OCI-M1 (cell line): ENCODE measurements around the gene PIAS1.
"Not testable (repeated sequence)": the region's sequence is repeated elsewhere in the genome, so short reads cannot be mapped to it uniquely, and the experiment has no call there.

ENCODE experiments used
- DNase-seq: peaks from one replicate; lab custom pipeline; 2025; lab: John Stamatoyannopoulos, UW

The PIAS1 gene

DNA sequence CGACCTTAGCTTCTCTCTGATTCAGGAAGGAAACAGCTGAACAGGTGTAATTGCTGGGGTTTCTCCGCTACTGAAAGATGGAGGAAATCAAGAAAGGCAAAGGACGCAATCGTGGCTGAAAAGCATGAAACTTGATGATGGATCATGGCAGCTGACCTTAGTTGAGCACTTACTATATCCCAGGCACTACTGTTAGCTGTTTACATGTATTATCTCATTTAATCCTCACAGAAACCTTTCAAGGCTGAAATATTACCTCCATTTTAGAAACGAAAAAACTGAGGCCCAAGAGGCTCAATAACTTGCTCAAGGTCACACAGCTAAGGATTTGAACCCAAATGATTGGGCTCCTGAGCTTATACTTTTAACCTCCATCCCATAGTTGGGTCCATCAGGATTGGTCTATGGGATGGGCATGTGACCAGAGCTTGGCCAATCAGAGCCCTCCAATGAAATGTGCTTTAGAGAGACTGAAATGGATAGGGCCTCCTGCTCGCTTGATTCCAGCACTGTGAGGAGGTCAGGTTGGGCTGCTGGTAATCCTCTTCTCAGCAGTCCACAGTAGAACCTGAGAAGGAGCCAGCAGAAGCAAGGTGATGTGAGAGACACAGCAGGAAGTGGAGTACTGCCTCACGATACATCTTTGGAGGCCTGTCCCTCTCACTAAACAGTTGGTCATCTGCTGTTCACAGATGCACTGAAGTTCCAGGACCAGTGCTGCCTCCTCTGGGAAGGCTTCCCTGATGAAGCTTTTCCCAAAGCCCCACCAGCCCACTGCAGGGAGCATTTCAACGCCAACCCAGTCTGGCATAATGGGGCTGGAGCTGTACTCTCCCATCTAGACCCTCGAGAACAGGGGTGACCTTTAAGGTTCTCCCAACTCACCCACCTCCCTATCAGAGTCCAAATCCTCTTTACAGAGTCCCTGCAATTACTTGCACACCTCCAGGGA, 165.0 kb downstream of the PIAS1 start:
- DNase-seq, result no peak

DNA sequence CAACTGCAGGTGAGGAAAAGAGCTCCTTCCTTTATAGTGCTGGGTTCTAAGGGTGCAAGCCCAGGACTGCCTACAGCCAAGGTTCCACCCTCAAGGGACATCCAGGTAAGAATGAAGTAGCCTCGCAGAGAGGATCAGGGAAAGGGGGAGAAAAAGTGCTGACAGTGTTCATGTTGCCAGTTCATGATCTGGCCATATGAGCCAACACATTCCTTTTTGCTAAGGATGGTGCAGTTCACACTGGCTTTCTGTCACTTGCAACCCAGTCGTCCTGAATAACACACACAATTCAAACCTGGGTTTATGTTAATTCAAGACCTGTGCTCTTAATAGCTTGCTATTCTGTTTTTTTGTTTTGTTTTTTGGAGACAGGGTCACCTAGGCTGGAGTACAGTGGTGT, 166.4 kb downstream of the PIAS1 start:
- no peak for DNase-seq

DNA sequence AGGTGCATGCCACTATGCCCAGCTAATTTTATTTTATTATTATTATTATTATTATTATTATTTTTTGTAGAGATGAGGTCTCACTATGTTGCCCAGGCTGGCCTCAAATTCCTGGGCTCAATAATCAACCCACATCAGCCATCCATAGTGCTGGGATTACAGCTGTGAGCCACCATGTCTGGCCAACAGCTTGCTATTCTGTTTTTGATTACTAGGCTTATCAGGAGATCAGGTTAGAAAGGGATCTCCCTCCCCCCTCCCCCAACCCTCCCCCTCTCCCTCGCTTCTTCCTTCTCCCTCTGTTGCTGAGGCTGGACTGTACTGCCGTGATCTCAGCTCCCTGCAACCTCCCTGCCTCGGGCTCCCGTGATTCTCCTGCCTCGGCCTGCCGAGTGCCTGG, 166.9 kb downstream of the PIAS1 start:
- no peak for DNase-seq

DNA sequence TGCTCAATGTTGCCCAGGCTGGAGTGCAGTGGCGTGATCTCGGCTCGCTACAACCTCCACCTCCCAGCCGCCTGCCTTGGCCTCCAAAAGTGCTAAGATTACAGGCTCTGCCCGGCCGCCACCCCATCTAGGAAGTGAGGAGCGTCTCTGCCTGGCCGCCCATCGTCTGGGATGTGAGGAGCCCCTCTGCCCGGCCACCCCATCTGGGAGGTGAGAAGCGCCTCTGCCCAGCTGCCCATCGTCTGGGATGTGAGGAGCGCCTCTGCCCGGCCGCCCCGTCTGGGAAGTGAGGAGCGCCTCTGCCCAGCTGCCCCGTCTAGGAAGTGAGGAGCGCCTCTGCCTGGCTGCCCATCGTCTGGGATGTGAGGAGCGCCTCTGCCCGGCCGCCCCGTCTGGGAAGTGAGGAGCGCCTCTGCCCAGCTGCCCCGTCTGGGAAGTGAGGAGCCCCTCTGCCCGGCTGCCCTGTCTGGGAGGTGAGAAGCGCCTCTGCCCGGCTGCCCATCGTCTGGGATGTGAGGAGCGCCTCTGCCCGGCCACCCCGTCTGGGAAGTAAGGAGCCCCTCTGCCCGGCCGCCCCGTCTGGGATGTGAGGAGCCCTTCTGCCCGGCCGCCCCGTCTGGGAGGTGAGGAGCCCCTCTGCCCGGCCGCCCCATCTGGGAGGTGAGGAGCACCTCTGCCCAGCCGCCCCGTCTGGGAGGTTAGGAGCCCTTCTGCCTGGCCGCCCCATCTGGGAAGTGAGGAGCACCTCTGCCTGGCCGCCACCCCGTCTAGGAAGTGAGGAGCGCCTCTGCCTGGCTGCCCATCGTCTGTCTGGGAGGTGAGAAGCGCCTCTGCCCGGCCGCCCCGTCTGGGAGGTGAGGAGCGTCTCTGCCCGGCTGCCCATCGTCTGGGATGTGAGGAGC, 167.7 kb downstream of the PIAS1 start:
- DNase-seq, result not testable (repeated sequence)

DNA sequence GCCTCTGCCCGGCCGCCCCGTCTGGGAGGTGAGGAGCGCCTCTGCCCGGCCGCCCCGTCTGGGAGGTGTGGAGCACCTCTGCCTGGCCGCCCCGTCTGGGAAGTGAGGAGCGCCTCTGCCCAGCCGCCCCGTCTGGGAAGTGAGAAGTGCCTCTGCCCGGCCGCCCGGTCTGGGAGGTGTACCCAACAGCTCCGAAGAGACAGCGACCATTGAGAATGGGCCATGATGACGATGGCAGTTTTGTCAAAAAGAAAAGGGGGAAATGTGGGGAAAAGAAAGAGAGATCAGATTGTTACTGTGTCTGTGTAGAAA, 168.3 kb downstream of the PIAS1 start:
- DNase-seq, result not testable (repeated sequence)

DNA sequence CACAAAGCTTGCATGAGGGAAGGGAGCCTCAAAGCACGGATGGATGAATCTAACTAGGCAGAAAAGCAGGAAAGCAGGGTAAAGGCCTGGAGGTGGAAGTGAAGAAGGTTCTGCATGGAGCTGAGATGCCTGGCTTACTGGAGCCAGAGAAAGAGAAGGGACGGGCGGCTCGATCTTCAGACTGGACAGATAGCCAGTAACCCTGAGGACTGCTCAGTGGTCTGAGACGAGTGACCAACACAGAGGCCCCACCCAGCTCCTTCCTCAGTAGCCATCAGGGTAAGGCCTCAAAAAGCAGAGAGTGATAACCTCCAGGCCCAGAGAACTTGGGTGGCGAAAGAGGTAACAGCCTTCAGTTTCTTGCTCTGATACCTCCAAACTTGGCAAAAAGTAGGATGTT, 169.1 kb downstream of the PIAS1 start:
- no peak for DNase-seq

DNA sequence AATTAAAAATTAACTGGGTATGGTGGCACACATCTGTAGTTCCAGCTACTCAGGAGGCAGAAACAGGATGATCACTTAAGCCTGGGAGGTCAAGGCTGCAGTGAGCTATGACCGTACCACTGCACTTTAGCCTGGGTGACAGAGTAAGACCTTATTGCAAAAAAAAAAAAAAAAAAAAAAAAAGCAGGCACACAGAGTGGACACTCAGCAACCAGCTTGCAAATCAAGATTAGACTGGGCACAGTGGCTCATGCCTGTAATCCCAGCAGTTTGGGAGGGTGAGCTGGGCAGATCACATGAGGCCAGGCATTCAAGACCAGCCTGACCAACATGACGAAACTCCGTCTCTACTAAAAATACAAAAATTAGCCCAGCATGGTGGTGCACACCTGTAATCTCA, 170.0 kb downstream of the PIAS1 start:
- DNase-seq, result no peak

DNA sequence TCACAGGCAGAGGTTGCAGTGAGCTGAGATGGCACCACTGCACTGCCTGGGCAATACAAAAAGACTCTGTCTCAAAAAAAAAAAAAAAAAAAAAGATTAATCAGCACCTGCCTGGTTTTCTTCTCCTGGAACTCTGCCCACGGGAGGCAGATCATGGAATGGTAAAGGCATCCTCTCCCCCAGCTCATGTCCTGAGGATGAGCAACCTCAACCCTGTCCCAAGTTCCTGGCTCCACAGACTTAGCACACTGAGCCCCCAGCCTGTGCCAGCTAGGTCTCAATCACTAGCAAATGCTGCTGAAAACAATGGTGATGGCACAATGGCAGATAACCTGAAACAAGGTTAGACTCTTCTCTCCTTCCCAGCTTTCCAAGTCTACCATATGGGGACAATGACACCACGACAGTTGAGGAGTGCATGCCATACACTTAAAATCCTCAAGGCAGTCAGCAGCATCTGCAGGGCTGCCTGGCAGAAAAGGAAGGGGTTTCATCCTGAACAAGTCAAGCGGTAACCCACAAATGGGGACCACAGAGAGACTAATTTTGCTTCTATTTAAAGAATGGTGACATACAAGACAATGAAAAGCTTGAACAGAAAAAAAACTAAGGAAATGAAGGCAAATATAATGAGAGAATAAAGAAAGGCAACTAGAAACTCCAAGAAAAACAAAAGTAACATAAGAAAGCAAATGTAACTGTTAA, 170.6 kb downstream of the PIAS1 start:
- DNase-seq, result no peak

DNA sequence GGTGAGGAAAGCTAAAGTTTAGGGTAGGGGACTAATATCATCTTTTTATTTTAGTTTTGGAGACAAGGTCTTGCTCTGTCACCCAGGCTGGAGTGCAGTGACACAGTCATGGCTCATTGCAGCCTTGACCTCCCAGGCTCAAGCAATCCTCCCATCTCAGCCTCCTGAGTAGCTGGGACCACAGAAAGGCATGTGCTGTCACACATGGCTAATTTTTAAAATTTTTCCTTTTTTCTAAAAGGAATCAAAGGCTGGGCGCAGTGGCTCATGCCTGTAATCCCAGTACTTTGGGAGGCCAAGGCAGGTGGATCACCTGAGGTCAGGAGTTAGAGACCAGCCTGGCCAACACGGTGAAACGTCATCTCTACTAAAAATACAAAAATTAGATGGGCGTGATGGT, 171.3 kb downstream of the PIAS1 start:
- DNase-seq, result not testable (repeated sequence)

DNA sequence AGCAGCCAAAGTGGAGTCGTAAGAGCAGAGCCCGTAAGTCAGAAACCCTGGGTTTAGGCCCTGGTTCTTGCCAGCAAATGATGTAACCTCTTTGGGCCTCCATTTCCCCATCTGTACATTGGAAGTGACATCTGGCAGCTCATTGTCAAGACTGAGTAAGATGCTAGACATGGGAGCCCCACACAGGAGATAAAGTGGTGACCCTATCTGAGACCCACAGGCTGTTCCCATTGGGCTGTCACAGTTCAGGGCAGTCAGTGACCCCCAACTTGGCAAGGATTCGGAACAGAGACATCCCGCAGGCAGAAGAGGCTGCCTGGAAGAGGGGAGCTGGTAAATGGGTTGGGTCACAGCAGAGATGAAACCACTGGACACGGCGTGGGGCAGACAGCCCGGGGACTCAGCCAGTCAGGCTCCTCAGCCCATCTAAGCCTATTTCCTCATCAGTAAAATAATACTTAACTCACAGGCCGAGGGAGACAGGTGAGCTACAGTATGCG, 173.6 kb downstream of the PIAS1 start:
- DNase-seq, result no peak

DNA sequence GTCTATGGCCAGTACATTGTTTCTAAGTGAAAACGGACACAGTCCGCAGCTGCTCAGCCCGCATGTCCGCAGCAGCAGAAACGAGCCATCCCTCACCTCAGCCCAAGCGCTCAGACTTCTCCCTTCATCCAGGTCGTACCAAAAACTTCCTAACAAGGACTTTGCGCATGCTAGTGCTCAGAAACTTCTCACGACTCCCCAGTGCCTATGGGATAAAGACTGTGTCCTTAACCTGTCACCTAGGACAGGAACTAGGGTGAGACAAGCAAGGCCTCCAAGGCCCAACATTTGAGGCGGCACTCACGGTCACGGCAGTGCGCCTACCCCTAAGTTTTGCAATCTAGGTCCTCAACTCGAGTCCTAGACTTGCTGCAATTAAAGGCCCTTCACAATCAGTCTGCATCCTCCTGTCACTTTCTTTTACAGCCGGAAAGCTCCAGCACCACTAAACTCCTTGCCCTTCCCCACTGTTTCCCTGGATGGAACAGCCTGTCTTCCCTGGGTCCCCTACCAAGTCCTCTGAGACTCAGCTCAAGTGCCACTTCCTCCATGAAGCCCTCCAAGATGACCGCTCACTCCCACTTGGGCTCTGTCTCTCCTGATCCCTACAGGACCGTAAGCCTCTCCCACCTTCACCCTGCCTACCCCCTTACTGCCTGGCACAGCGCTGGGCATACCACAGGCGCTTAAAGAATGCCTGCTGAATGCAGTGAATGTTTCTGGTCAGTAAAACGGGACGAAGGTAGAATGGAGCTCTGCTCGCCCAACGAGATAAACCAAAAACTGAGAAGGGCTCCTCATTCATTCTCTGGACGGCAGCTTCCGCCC, 174.2 kb downstream of the PIAS1 start:
- DNase-seq, result peak; percentile 48

DNA sequence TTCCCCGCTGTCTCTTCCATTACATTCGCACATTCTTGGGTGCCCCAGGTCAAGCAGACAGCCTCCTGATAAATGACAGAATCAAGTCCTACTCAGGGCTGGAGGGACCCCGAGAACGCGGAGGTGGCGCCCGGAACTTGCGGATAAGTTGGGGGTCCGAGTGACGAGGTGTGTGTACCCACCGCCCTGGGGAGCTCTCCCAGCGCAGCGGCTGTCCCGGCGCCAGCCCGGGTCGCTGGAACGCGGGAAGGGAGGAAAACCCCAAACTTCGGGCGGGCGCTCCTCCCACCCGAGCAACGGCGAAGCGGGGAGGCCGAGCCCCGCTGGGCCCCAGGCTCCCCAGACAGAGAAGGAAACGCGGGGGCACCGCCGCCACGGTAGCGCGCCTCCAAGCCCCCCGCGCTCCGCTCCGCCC, 174.9 kb downstream of the PIAS1 start:
- no peak for DNase-seq

DNA sequence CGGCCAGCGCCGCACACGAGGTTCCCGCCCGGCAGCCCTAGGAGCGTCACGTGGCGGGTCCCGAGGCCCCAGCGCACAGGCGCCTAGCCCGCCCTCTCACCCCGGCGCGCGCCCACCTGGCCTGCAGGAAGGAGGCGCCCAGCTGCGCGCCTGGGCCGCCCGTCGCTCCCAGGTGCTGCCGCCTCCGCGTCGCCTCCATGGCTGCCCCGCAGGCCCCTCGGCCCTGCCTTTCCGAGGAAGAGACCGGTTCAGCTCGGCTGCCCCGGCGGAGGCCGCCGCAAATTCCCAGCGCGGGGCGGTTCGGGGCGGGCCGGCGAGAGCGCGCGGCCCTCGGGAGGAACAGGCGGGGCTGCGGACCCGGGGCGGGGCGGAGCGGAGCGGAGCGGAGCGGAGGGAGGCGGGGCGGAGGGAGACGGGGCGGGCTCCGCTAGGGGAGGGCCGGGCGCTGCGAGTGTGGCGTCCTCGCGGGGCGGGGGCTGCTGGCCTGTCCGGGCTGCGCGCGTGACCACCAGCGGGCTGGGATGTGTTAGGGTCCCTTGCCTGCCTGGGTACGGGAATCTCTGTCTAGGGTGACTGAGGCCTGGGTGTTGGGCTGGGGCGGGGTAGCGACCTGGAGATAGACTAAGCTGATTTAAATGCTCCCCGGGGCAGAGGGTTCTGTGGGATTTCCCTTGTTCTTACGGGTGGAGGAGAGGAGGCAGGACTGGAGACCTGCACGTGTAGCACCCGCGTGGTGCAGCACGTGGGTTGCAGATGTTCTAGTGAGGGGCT, 175.5 kb downstream of the PIAS1 start, which contains the start of gene CLN6:
Gene CLN6 (minus strand): TSS at position 343 of the 771 bp plus-strand sequence. CDS start 144 bp downstream, at position 199.
- DNase-seq, result peak; percentile 89

DNA sequence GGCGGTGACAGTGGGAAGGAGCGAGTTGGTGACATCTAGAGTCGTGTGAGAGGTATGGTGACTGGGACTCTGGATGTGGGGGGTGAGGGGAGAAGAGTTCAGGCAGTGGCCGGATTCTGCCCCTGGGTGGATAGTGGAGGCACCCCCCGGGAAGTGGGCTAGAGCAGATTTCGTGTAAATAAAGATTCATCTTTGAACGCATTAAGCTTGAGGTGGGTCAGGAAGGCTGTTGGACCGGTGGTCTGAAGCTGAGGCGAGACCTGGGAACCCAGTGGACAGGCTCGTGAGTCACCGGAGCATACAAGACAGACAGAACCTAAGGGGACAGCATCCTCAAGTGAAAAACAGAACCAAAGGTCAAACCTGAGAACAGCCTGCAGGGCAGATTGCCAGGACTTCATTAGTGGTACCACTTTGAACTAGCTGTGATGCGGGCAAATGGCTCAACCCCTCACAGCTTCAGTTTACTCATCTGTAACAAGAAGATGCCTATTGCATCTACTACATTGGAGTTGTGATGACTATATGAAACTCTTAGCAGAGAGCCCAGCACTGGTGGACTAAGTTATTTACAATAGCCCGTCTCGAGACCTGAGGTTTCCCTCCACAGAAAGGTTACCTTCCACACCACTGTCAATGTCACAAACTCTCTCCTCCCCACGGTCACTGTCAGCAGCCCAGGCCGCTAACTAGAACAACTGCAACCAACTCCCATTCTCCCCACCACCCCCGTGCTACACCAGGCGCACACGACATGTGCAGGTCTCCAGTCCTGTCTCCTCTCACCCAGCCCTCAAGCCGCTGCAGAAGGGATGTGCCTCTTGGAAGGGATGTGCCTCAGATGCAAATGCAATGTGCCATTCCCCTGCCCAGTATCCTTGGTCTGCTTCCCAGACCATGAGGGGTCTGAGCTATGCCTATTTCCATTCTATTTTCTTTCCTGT, 176.3 kb downstream of the PIAS1 start:
- DNase-seq, result peak; percentile 60

DNA sequence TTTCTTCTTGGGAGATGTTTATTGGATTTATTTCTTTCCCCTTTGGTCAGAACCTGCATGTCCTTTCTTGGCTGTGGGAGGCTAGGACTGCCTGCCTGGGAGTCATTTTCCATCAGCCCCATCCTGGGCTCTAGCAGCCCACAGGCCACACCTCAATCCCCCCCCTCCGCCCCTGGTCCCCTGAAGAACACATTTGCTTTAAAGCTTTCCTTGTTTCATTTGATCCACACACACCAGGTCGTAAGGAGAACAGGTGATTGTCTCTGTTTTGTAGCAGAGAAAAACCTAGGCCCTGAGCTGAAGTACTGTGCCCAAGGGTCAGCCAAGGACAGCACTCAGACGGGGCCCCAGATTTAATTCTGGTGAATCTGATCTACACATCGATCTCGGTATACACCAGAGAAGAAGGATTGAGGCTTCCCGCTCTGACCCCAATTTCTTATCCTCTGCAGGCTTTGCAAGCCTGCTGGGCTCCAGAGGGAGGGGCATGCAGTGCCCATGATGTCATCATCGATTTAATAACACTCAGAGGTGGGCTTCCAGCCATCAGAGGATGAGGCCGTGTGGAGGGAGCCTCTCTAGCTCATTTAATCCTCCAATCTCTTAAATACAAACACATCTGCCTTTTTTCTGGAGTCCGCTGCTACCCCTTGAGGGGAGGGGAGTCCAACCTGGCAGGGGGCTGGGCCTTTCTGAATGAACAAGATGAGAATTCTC, 177.1 kb downstream of the PIAS1 start:
- DNase-seq, result no peak

DNA sequence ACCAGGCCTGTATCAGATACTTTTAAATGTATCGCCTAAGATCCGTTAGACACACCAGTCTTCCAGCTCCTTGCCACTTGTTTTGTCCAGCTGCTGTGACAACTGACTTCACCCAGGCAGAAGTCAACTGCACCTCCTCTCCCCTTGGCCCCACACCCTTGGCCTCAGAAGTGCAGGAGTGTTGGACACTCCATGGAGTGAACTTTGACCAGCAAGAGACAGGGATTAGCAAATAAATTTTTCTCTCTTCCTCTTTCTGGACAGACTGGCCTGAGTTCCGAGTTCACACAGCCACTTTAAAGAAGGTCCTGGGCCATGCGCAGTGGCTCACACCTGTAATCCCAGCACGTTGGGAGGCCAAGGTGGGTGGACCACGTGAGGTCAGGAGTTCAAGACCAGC, 178.3 kb downstream of the PIAS1 start:
- no peak for DNase-seq

DNA sequence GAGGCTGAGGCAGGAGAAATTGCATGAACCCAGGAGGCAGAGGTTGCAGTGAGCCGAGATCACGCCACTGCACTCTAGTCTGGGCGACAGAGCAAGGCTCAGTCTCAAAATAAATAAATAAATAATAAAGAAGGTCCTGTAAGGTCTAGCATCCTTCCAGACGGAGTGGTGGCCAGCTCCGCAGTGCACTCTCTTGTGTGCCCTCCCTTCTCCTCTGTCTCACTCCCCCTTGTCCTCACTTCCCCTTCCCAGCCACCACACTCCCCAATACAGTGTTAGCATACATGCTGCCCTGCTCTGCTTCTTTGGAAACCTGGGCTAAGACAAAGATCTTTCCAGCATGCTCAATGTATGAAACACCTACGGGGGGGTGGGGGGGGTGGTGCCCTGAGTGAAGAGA, 178.8 kb downstream of the PIAS1 start:
- no peak for DNase-seq

DNA sequence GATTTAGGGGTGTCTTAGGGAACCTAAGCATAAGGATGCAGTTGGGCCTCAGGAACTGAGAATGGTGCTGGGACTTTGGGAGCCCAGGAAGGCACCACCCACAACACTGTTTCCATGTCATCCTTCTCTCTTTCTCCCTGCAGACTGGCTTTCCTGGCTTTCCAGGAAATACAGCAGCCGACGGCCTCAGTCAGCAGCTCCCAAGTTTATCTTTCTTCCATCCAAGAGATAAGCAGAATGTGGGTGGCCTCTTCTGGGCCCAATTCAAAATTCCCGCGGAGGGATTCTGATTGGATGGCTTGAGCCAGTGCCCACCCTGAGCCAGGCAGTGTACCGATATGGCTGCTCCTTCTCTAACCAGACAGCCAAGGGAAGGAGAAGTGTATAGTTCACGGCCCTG, 179.9 kb downstream of the PIAS1 start:
- DNase-seq, result no peak

DNA sequence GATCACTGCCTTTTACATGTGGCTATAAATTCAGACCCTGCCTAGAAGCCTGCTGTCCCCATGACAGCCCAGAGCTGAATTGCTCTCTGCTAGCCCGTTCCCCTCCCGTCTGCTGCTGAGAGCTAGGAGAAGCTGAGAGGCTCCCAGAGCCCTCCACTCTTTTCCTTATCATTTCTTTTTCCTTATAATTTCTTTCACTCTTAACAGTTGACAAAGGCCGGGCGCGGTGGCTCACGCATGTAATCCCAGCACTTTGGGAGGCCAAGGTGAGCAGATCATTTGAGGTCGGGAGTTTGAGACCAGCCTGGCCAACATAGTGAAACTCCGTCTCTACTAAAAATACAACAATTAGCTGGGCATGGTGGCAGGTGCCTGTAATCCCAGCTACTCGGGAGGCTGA, 180.4 kb downstream of the PIAS1 start:
- not testable (repeated sequence) for DNase-seq
